Ecto neural progenitor cell (in vitro differentiated cells): ENCODE data around the gene PDXDC1.
"Not testable (repeated sequence)": the region's sequence is repeated elsewhere in the genome, so short reads cannot be mapped to it uniquely, and the experiment has no call there.

Experiments used
- DNase-seq: peaks from one replicate; pipeline ENCODE4 v3.0.0-alpha.2; 2018; ENCODE audit warnings: low spot score

The PDXDC1 gene, protein sequence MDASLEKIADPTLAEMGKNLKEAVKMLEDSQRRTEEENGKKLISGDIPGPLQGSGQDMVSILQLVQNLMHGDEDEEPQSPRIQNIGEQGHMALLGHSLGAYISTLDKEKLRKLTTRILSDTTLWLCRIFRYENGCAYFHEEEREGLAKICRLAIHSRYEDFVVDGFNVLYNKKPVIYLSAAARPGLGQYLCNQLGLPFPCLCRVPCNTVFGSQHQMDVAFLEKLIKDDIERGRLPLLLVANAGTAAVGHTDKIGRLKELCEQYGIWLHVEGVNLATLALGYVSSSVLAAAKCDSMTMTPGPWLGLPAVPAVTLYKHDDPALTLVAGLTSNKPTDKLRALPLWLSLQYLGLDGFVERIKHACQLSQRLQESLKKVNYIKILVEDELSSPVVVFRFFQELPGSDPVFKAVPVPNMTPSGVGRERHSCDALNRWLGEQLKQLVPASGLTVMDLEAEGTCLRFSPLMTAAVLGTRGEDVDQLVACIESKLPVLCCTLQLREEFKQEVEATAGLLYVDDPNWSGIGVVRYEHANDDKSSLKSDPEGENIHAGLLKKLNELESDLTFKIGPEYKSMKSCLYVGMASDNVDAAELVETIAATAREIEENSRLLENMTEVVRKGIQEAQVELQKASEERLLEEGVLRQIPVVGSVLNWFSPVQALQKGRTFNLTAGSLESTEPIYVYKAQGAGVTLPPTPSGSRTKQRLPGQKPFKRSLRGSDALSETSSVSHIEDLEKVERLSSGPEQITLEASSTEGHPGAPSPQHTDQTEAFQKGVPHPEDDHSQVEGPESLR

DNA sequence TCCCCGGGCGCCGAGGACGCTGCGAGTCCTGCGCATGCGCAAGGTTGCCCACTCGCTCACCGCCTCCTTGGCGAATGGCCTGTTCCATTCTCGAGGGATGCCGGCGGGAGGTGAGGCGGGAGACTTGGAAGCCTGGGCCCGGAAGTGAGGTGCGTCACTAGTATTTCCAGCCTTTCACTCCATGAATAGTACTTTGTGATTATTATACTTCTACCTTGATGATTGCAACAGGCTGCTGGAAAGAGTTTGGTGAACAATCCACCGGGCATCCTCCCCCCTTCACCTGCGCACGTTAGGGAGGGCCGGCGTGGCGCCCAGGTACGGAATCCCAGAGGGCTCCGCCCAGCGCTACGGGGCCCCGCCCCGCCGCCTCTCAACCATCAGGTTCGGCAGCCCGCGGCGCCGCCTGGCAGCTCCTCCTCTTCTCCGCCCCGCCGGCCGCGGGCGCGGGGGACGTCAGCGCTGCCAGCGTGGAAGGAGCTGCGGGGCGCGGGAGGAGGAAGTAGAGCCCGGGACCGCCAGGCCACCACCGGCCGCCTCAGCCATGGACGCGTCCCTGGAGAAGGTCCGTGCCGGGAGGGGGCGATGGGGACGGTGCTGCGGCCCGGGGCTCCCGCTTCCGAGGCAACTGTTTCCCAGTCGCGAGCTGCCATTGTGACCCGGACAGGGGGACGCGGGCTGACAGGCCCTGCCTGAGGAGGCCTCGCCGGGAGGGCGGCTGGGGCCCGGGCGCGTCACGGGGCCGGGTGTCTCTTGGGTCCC lies at the start of gene PDXDC1:
Gene PDXDC1, plus strand, starts transcription at position 371 of the 762 bp plus-strand sequence. Its CDS starts 174 bp downstream, at position 545.
- peak; percentile 98 for DNase-seq

DNA sequence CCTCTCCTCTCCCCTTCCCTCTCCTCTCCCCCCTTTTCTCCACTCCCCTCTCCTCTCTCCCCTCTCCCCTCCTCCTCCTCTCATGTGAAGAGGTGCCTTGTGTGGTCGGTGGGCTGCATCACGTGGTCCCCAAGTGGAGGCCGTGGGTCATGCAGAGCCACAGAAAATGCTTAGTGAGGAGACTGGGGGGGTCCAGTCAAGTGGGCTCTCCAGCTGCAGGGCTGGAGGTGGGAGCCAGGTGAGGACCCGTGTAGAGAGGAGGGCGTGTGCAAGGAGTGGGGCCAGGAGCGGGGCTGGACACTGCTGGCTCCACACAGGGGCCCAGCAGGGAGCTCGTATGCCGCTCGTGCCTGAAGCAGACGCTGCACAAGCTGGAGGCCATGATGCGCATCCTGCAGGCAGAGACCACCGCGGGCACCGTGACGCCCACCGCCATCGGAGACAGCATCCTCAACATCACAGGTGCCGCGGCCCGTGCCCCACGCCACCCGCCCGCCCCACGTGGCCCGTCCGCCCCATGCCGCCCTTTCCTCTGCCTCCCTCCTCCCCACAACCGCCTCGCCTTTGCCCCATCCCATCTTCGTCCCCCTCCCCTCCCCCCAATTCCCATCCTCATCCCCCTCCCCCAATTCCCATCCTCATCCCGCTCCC lies 46.6 kb upstream of the PDXDC1 start:
- DNase-seq, result peak; percentile 53

DNA sequence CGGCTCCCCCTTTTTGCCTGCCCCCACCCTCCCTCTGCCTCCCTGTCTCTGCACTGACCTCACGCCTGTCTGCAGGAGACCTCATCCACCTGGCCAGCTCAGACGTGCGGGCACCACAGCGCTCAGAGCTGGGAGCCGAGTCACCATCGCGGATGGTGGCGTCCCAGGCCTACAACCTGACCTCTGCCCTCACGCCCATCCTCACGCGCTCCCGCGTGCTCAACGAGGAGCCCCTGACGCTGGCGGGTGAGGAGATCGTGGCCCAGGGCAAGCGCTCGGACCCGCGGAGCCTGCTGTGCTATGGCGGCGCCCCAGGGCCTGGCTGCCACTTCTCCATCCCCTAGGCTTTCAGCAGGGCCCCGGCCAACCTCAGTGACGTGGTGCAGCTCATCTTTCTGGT lies 45.6 kb upstream of the PDXDC1 start:
- not testable (repeated sequence) for DNase-seq

DNA sequence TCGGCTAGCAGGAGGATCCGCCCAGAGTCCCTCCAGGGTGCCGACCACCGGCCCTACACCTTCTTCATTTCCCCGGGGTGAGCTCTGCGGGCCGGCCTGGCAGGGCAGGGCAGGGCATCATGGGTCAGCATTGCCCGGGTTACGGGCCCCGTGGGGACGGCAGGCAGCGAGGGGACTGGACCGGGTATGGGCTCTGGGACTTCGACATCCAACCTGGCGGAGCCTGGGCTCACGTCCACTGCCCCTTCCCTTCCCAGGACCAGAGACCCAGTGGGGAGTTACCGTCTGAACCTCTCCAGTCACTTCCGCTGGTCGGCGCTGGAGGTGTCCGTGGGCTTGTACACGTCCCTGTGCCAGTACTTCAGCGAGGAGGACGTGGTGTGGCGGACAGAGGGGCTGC lies 44.6 kb upstream of the PDXDC1 start:
- DNase-seq, result not testable (repeated sequence)

DNA sequence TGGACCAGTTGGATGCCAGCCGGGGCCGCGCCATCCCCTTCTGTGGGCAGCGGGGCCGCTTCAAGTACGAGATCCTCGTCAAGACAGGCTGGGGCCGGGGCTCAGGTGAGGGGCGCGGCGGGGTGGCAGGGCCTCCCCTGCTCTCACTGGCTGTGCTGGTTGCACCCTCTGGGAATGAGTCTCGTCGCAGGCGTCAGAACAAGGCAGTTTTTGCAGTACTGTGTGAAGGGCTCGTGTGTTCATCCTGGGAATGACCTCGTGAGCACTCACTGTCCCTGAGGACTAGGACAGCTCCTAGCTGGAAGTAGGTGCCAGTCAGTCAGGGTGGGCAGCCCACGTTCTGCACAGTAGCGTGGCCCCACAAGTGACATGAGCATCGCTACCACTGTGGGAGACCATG lies 43.9 kb upstream of the PDXDC1 start:
- DNase-seq, result not testable (repeated sequence)

DNA sequence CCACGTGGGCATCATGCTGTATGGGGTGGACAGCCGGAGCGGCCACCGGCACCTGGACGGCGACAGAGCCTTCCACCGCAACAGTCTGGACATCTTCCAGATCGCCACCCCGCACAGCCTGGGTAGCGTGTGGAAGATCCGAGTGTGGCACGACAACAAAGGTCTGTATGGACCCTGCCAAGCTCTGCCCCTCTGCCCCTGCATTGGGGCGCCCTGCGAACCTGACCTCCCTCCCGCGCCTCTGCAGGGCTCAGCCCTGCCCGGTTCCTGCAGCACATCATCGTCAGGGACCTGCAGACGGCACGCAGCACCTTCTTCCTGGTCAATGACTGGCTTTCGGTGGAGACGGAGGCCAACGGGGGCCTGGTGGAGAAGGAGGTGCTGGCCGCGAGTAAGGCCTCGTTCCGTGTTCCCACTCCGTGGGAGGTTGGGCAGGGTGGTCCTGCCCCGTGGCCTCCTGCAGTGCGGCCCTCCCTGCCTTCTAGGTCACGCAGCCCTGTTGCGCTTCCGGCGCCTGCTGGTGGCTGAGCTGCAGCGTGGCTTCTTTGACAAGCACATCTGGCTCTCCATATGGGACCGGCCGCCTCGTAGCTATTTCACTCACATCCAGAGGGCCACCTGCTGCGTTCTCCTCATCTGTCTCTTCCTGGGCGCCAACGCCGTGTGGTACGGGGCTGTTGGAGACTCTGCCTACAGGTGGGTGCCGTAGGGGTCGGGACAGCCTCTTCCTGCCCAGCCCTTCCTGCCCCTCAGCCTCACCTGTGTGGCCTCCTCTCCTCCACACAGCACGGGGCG lies 42.0 kb upstream of the PDXDC1 start:
- not testable (repeated sequence) for DNase-seq

DNA sequence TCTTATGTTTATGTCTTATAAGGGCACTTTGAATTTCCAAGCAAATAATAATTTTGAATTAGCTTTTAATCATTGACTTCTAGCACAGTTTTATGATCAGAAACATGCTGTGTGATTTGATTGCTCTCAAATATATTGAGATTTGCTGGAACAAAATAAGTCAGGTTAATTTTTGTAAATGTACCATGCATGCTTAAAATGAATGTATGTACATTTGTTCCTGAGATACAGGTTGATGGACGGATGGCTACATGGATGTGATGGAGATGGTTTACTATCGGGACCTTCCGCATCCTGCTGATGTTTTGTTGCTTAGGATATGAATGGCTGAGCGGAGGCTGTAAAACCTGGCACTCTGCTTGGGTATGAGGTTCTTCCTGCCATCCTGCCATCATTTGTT lies 37.7 kb upstream of the PDXDC1 start, which contains the start of gene NPIPA1:
Gene NPIPA1, plus strand, starts transcription at position 301 of the 400 bp plus-strand sequence. Its CDS starts 0 bp downstream, at position 301.
- DNase-seq, result not testable (repeated sequence)

DNA sequence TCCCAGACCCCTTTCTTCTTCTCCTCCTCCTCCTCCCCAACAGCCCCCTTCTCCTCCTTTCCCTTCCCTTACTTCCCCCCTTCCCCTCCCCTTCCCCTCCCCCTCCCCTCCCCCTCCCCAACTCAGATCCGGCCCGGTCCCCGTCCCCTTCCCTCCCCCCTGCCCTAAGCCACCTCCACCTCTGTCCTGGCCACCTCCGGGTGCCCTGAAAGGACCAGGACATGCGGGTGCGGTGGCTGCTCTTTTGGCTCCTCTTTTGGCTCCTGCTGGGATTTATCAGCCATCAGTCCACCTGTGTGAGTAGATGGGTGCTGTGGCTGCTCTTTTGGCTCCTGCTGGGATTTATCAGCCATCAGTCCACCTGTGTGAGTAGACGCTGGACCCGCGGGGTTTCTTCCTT lies 36.8 kb upstream of the PDXDC1 start:
- not testable (repeated sequence) for DNase-seq

DNA sequence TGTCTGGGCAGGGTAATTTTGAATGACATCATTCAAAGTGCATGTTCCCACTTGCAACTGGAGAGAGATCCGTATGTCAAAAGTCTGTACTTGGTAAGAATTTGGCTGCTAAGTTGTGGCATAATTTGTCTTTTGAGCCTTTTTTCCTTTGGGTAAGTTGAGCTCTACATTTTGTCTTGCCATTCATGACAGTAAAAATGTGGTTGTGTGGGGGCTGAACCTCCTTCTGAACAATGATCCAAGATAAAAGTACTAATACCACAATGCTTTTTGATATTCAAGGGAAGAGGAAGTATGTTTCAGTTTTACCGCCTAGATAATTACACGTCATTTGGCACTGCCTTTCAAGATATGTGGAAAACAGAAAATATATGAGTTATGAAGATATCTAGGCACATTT lies 32.1 kb upstream of the PDXDC1 start:
- not testable (repeated sequence) for DNase-seq

DNA sequence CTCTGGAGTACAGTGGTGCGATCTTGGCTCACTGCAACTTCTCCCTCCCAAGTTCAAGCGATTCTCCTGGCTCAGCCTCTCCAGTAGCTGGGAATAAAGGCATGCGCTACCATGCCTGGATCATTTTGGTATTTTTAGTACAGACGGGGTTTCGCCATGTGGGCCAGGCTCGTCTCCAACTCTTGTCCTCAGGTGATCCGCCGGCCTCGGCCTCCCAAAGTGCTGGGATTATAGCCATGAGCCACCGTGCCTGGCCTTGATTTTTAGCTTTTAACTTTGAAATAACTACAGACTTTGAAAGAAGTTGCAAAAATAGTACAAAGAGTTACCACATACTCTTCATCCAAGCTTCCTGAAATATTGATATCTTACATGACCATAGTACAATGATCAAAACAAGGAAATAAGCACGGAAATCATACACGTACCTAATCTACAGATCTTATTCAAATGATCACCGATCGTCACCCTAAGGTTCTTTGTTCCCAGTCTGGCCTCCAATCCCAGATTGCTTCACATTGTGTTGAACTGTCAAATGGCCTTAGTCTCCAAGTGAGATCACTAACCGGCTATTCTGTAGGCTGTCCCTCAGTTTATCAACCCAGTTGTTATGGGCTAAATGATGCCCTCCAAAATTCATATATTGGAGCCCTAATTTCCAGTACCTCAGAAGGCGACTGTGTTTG lies 19.1 kb upstream of the PDXDC1 start:
- DNase-seq, result no peak

DNA sequence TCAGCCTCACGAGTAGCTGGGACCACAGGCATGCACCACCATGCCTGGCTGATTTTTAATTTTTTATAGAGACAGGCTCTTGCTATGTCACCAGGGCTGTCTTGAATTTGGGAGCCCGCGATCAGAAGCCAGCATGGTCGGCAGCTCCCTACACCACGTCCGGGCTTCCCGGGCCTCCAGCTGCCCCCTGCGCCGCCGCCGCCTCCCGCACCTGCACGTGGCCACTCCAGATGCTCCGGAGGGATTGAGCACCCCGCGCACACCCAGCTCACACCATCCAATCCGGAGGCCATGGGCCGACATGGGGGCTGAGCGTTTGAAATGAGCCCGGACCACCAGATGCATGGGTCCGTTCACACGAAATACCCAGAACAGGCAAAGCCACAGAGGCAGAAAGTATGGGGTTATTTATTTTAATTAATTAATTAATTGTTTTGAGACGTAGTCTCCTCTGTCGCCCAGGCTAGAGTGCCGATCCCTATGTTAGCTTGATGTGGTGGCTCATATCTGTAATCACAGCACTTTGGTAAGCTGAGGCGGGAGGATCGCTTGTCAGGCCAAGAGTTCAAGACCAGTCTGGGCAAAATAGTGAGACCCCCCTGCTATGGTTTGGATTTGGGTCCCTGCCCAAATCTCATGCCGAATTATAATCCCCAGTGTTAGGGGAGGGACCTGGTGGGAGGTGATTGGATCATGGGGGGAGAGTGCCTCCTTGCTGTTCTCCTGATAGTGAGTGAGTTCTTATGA lies 17.1 kb upstream of the PDXDC1 start:
- no peak for DNase-seq

DNA sequence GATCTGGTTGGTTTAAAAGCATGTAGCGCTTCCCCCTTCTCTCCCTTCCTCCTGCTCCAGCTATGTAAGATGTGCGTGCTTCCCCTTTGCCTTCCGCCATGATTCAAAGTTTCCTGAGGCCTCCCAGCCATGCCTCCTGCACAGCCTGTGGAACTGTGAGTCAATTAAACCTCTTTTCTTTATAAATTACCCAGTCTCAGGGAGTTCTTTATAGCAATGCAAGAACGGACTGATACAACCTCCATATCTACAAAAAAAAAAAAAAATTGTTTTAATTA lies 16.6 kb upstream of the PDXDC1 start:
- no peak for DNase-seq

DNA sequence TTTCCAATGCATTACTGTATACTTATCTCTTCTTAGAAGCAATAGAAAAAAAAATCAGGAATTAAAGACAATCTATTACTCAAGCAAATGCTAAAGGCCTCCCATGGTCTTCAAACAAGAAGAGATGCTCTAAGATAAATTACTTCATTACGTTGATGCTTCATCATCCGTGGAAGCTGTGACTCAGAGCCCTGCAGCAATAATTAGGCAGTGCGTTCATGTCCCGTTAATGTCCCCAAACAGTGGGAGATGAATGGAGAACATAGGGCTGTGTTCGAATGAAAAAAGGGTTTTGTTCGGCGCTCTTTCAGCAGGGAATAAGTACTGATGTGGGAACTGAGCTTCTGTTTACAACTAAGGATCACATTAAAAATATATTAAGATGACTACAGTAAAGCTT lies 15.9 kb upstream of the PDXDC1 start:
- no peak for DNase-seq

DNA sequence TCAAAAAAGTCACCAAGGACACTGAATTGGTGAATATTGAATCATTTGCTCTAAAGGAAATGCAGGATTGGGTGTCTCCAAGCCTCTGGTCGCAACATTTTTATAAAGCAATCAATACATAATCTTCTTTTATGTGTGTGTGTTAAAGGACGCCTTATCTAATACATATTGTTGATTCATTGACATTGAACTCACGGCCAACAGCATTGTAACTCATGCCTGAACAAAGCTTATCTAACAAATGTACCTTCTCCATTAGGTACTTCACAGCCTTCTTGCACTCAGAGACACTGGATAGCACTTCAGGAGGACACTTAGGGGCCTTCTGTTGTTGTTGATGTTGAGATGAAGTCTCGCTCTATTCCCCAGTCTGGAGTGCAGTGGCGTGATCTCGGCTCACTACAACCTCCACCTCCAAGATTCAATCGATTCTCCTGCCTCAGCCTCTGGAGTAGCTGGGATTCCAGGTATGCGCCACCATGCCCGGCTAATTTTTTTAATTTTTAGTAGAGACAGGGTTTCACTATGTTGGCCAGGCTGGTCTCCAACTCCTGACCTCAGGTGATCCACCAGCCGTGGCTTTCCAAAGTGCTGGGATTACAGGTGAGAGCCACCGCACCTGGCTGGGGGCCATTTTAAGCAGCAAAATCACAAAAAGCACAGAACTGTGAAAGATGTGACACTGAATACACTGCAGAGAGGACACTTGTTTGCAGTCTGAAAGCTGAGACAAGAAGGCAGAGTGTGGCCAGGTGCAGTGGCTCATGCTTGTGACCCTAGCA lies 13.2 kb upstream of the PDXDC1 start:
- DNase-seq, result no peak

DNA sequence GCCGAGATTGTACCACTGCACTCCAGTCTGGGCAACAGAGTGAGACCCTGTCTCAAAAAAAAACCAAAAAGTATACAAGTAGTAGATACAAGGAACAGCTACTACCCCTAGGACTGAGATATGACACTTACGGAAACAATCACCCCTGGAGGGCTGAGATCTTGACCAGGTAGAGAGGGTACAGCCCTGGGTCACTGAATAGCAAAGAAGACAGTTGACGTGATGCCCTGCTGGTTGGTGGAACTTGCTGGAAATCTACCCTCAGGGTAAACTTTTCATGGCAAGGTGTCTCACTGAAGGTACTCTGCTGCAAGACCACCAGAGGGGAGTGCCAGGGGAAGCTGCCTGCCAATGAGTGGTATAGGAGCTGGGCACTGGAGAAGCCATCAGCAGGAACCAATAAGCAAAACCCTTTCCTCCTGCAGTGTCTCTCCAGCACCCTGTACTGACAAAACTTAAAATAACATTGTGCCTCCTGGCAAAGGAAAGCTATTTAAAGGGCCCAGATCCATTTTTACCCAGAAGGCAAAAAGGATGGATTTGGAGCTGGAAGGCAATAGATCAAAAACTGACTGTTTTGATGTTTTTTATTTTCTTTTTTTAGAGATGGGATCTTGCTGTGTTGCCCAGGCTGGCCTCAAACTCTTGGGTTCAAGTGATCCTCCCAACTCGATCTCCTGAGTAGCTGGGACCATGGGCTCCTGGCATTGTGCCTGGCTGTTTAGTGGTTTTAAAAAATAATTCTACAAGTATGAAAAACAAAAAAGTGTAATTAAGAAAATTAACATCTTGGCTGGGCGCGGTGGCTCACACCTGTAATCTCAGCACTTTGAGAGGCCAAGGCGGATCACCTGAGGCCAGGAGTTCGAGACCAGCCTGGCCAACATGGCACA lies 11.3 kb upstream of the PDXDC1 start:
- no peak for DNase-seq

DNA sequence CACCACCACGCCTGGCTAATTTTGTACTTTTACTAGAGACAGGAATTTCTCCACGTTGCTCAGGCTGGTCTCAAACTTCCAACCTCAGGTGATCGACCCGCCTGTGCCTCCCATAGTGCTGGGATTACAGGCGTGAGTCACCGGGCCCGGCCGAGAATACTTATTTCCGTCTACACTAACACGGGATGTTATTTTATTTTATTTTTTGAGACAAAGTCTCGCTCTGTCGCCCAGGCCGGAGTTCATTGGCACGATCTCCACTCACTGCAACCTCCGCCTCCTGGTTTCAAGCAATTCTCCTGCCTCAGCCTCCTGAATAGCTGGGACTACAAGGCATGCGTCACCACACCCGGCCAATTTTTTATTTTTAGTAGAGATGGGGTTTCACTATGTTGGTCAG lies 9.5 kb upstream of the PDXDC1 start:
- no peak for DNase-seq

DNA sequence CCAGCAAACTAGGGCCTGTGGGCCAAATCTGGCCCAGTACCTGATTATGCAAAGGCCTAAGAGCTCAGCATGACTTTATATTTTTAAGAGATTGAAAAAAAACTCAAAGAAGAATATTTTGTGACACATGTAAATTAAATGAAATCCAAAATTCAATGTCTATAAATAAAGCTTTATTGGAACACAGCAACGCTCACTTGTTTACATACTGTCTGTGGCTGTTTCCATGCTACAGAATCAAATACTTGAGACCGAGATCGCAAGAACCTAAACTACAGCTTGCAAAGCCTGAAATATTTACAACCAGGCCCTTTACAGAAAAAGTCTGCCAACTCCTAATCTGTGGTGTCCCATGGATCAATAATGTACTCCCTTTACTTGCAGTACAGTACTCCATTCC lies 5.0 kb upstream of the PDXDC1 start:
- DNase-seq, result not testable (repeated sequence)

DNA sequence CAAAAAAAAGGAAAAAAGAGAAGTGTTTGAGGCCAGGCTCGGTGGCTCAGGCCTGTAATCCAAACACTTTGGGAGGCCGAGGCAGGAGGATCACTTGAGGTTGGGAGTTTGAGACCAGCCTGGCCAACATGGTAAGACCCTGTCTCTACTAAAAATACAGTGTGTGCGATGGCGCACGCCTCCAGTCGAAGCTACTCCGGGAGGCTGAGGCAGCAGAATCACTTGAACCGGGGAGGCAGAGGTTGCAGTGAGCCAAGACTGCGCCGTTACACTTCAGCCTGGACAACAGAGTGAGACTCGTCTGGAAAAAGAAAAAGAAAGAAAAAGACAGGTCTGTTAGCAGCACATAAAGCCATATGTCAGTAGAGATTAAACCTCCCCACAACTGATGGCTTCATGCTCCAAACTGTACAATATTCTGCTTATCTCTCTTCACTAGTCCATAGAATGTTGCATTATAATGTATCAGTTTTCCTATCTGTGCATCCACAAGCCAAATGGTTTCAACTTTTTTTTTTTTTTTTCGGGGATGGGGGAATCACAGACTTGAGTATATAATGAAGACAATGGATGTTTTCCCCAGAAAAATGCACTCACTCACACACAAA lies 3.1 kb upstream of the PDXDC1 start:
- not testable (repeated sequence) for DNase-seq
